H9 (cell line): Measurements from ENCODE around the gene MAP2. TPM values are rescaled to one million over a fixed set of nuclear protein-coding genes. Genes with fewer than 3 reads are reported as not detected.

ENCODE experiments used
- DNase-seq: peaks from one replicate; pipeline ENCODE4 v3.0.0-alpha.2; 2017
- H2AFZ ChIP-seq: one replicate; pipeline ENCODE4 v1.6.1; 2013; ENCODE audit warnings: mild to moderate bottlenecking, low read length, control low read depth, moderate library complexity
- H2AK5ac ChIP-seq: 2 replicates; pipeline ENCODE4 v1.6.1; 2013; ENCODE audit warnings: low read length, control low read depth, mixed read lengths; ENCODE audit not compliant: insufficient read length
- H2BK120ac ChIP-seq: one replicate; pipeline ENCODE4 v1.6.1; 2013; ENCODE audit warnings: low read depth, mild to moderate bottlenecking, low read length, control low read depth, inconsistent platforms; ENCODE audit not compliant: poor library complexity, severe bottlenecking
- H2BK12ac ChIP-seq: 2 replicates; pipeline ENCODE4 v1.6.1; 2013; ENCODE audit warnings: low read length, control low read depth, mixed read lengths, low read depth; ENCODE audit not compliant: insufficient read length
- H2BK15ac ChIP-seq: 2 replicates; pipeline ENCODE4 v1.6.1; 2013; ENCODE audit warnings: low read depth, low read length, control low read depth
- H2BK20ac ChIP-seq: one replicate; pipeline ENCODE4 v1.6.1; 2013; ENCODE audit warnings: low read depth, mild to moderate bottlenecking, low read length, control low read depth, inconsistent platforms; ENCODE audit not compliant: poor library complexity, severe bottlenecking
- H2BK5ac ChIP-seq: 2 replicates; pipeline ENCODE4 v1.6.1; 2013; ENCODE audit warnings: low read length, control low read depth, mixed read lengths; ENCODE audit not compliant: insufficient read length
- H3K14ac ChIP-seq: 2 replicates; pipeline ENCODE4 v1.6.1; 2013; ENCODE audit warnings: low read length, control low read depth; ENCODE audit not compliant: insufficient read depth
- H3K18ac ChIP-seq: 2 replicates; pipeline ENCODE4 v1.6.1; 2013; ENCODE audit warnings: low read depth, mild to moderate bottlenecking, mixed read lengths, low read length, control low read depth; ENCODE audit not compliant: insufficient read length
- H3K23ac ChIP-seq: 2 replicates; pipeline ENCODE4 v1.6.1; 2013; ENCODE audit warnings: low read length, control low read depth, mixed read lengths, low read depth; ENCODE audit not compliant: insufficient read length
- H3K23me2 ChIP-seq: 2 replicates; pipeline ENCODE4 v1.6.1; 2013; ENCODE audit warnings: low read depth, mild to moderate bottlenecking, mixed read lengths, low read length, control low read depth; ENCODE audit not compliant: insufficient read length, poor library complexity, severe bottlenecking
- H3K27ac ChIP-seq: 2 replicates; pipeline ENCODE4 v1.5.1; 2013; ENCODE audit warnings: low read length, control low read depth, mixed read lengths, low read depth; ENCODE audit not compliant: insufficient read length
- H3K27me3 ChIP-seq: 2 replicates; pipeline ENCODE4 v1.6.1; 2013; ENCODE audit warnings: low read length, control low read depth, inconsistent platforms; ENCODE audit not compliant: insufficient read depth
- H3K4ac ChIP-seq: 2 replicates; pipeline ENCODE4 v1.6.1; 2013; ENCODE audit warnings: low read depth, mild to moderate bottlenecking, control low read depth, inconsistent platforms, low read length, moderate library complexity
- H3K4me1 ChIP-seq: 2 replicates; pipeline ENCODE4 v1.6.1; 2013; ENCODE audit warnings: low read length, control low read depth, inconsistent platforms; ENCODE audit not compliant: insufficient read depth
- H3K4me2 ChIP-seq: 2 replicates; pipeline ENCODE4 v1.6.1; 2013; ENCODE audit warnings: low read length, control low read depth, mixed read lengths; ENCODE audit not compliant: insufficient read length, insufficient read depth
- H3K56ac ChIP-seq: 2 replicates; pipeline ENCODE4 v1.6.1; 2013; ENCODE audit warnings: low read depth, mild to moderate bottlenecking, mixed read lengths, low read length, control low read depth; ENCODE audit not compliant: insufficient read length
- H3K79me1 ChIP-seq: 2 replicates; pipeline ENCODE4 v1.6.1; 2013; ENCODE audit warnings: low read depth, mild to moderate bottlenecking, moderate library complexity, low read length, control low read depth, inconsistent platforms; ENCODE audit not compliant: insufficient read depth, poor library complexity, severe bottlenecking
- H3K79me2 ChIP-seq: 2 replicates; pipeline ENCODE4 v1.6.1; 2013; ENCODE audit warnings: low read length, control low read depth, inconsistent platforms; ENCODE audit not compliant: insufficient read depth
- H3K9ac ChIP-seq: 2 replicates; pipeline ENCODE4 v1.6.1; 2013; ENCODE audit warnings: low read length, control low read depth, mixed read lengths; ENCODE audit not compliant: insufficient read length; ENCODE audit errors: extremely low read depth
- H3K9me3 ChIP-seq: one replicate; pipeline ENCODE4 v1.6.1; 2013; ENCODE audit warnings: low read depth, low read length, inconsistent platforms; ENCODE audit not compliant: control insufficient read depth
- H3T11ph ChIP-seq: one replicate; pipeline ENCODE4 v1.6.1; 2013; ENCODE audit warnings: mild to moderate bottlenecking, low read length, control low read depth, inconsistent platforms
- H4K20me1 ChIP-seq: one replicate; pipeline ENCODE4 v1.6.1; 2013; ENCODE audit not compliant: control insufficient read depth, insufficient read length, insufficient read depth
- H4K5ac ChIP-seq: 2 replicates; pipeline ENCODE4 v1.6.1; 2013; ENCODE audit warnings: low read depth, mild to moderate bottlenecking, mixed read lengths, low read length, control low read depth; ENCODE audit not compliant: insufficient read length
- H4K8ac ChIP-seq: replicated peaks from 2 replicates; pipeline ENCODE4 v1.6.1; 2013; ENCODE audit warnings: low read length, control low read depth, mixed read lengths, low read depth; ENCODE audit not compliant: insufficient read length
- H4K91ac ChIP-seq: 2 replicates; pipeline ENCODE4 v1.6.1; 2013; ENCODE audit warnings: low read depth, mild to moderate bottlenecking, moderate library complexity, mixed read lengths, low read length, control low read depth; ENCODE audit not compliant: insufficient read length
- H3K27ac Mint-ChIP-seq, 3 experiments: 2 replicates in 2 of 3; 3 replicates in 1 of 3; pipeline ENCODE4 v1.8.0; 2020 to 2021; ENCODE audit warnings: mixed read lengths in 3 of 3, mild to moderate bottlenecking in 1 of 3, moderate library complexity in 1 of 3
- H3K27me3 Mint-ChIP-seq: 2 replicates; pipeline ENCODE4 v1.8.0; 2021; ENCODE audit warnings: low read depth, mild to moderate bottlenecking, moderate library complexity, mixed read lengths
- H3K36me3 Mint-ChIP-seq, 3 experiments: 2 replicates in 2 of 3; 3 replicates in 1 of 3; pipeline ENCODE4 v1.8.0; 2020 to 2021; ENCODE audit warnings: low read depth in 3 of 3, mixed read lengths in 3 of 3; ENCODE audit not compliant: insufficient read depth in 1 of 3
- H3K4me1 Mint-ChIP-seq, 2 experiments: 2 replicates each; pipeline ENCODE4 v1.8.0; 2020; ENCODE audit warnings: mixed read lengths in 2 of 2
- H3K4me3 Mint-ChIP-seq, 2 experiments: 2 replicates in 1 of 2; 3 replicates in 1 of 2; pipeline ENCODE4 v1.8.0; 2020 to 2021; ENCODE audit warnings: mild to moderate bottlenecking in 2 of 2, mixed read lengths in 2 of 2, moderate library complexity in 1 of 2
- H3K9me3 Mint-ChIP-seq, 2 experiments: 2 replicates in 1 of 2; 3 replicates in 1 of 2; pipeline ENCODE4 v1.8.0; 2020; ENCODE audit warnings: mild to moderate bottlenecking in 2 of 2, mixed read lengths in 2 of 2, moderate library complexity in 1 of 2
- CTCF ChIP-seq: fragments of 200-600 bp; sonication (generic); conservative IDR thresholded peaks from 3 replicates; pipeline ENCODE4 v1.8.0; 2021; ENCODE audit warnings: antibody characterized with exemption, mild to moderate bottlenecking
- WGBS: extraction: QIAGEN DNeasy Blood & Tissue Kit; methylation state at CpG from one replicate; pipeline ENCODE4 v1.1.7; 2013; ENCODE audit warnings: missing lambda C conversion rate, low lambda C conversion rate, mixed read lengths; ENCODE audit not compliant: insufficient read length; ENCODE audit errors: extremely low coverage; 5-methylcytosine and 5-hydroxymethylcytosine counted together
- total RNA-seq: library from RNA; stranded (reverse); gene quantifications from 2 replicates; pipeline ENCODE4 v1.2.1, GENCODE V29; 2021

Gene MAP2
- total RNA-seq, 1 experiment from 2014 or later, result 0.87 TPM

GRCh38 chr2:209741953-209742352, 318.1 kb downstream of the MAP2 start:
- H3K9me3 ChIP-seq, result no peaks in the 10 kb centered on the region
- H2BK20ac ChIP-seq, result no peak overlapping the region
- H3K4me3 Mint-ChIP-seq, result no peak overlapping the region
- no peak for DNase-seq
- peaks cover 0 to 5% of the 10 kb centered on the region in 2 experiments; a peak in 2 of 5 replicates for H3K9me3 Mint-ChIP-seq
- no peak overlapping the region for H4K5ac ChIP-seq
- H4K20me1 ChIP-seq, result no peaks in the 10 kb centered on the region
- no peaks in the 10 kb centered on the region for H3K27me3 ChIP-seq
- H4K91ac ChIP-seq, result no peak overlapping the region
- no peak overlapping the region for H3K9ac ChIP-seq
- no peak overlapping the region for H3K14ac ChIP-seq
- H2BK120ac ChIP-seq, result no peak overlapping the region
- H3K23ac ChIP-seq, result no peak overlapping the region
- no peak overlapping the region for H3K27ac Mint-ChIP-seq
- H3K56ac ChIP-seq, result no peak overlapping the region
- H2BK5ac ChIP-seq, result no peak overlapping the region
- H2AFZ ChIP-seq, result no peak overlapping the region
- no peaks in the 10 kb centered on the region for H3K4me1 ChIP-seq
- WGBS, result no CpG with 5 or more reads among the region's 1 CpG
- H3K27me3 Mint-ChIP-seq, result peaks cover 57% of the 10 kb centered on the region
- no peak overlapping the region for H4K8ac ChIP-seq
- no peak overlapping the region for H3T11ph ChIP-seq
- H2AK5ac ChIP-seq, result no peak overlapping the region
- H3K18ac ChIP-seq, result no peak overlapping the region
- no peaks in the 10 kb centered on the region for H3K4me1 Mint-ChIP-seq
- no peak overlapping the region for H2BK12ac ChIP-seq
- no peaks in the 10 kb centered on the region for H3K79me2 ChIP-seq
- no peaks in the 10 kb centered on the region for H3K36me3 Mint-ChIP-seq
- TF ChIP-seq CTCF, result no peak
- no peak overlapping the region for H3K4ac ChIP-seq
- H3K23me2 ChIP-seq, result no peaks in the 10 kb centered on the region
- no peak overlapping the region for H2BK15ac ChIP-seq
- no peak overlapping the region for H3K27ac ChIP-seq
- H3K79me1 ChIP-seq, result no peaks in the 10 kb centered on the region
- H3K4me2 ChIP-seq, result no peak overlapping the region
